Sigmoid colon (tissue), 4 donors: Measurements from ENCODE around the gene CDC14B.

Experiments
- CTCF ChIP-seq, 4 experiments: fragments of 450-650 bp in 3 of 4; fragments of 200-600 bp in 1 of 4; IDR thresholded peaks; one replicate each; pipeline ENCODE4 v1.5.1; 2016 to 2019; ENCODE audit warnings: antibody characterized with exemption in 4 of 4, mild to moderate bottlenecking in 3 of 4, moderate library complexity in 2 of 4
- EP300 ChIP-seq, 4 donors: sonication (generic); formaldehyde crosslinking; IDR thresholded peaks; one replicate each; pipeline ENCODE4 v1.6.1; 2017; ENCODE audit warnings: antibody characterized with exemption in 4 of 4
- POLR2A ChIP-seq, 2 donors: fragments of 450-650 bp; IDR thresholded peaks; one replicate each; pipeline ENCODE4 v1.6.1; 2016; ENCODE audit warnings: antibody characterized with exemption in 2 of 2, mild to moderate bottlenecking in 2 of 2, moderate library complexity in 2 of 2

- TF ChIP-seq CTCF (IDR thresholded peaks at IDR 0.05) = no peak
- no peak for TF ChIP-seq POLR2A (IDR thresholded peaks at IDR 0.05)
- TF ChIP-seq EP300 (IDR thresholded peaks at IDR 0.05) = no peak
Measured at GRCh38 chr9:96655198-96655851, 35.7 kb upstream of the CDC14B start, which contains the start of gene PRXL2C.
